ENCODE results near the gene CLDN5. TPM values are rescaled to one million over a fixed set of nuclear protein-coding genes. Genes with fewer than 3 reads are reported as not detected.

The CLDN5 gene
- total RNA-seq, 4 donors from 2014 or later = 22.1 to 112 (median 56.8) TPM

- 0% methylated on average over 16 of the region's 42 CpGs for WGBS
- Histone ChIP-seq H3K4me3 (peak within 1 kb of the TSS; percentile 75), H3K27ac (peak within 1 kb of the TSS; percentile 97), H3K4me1 (peaks cover 48% of the 10 kb centered on the region), H3K36me3 (peaks cover 8% of the 10 kb centered on the region), H3K9me3 (no peaks in the 10 kb centered on the region), H3K27me3 (no peaks in the 10 kb centered on the region)
- DNase-seq (ENCODE audit: low spot score in 2 of 2) = peak; percentile 86 to 90
- no peak for TF ChIP-seq EP300 (IDR thresholded peaks at IDR 0.05)
- peak in 2 of 3 donors; percentile 59 to 82 for TF ChIP-seq POLR2AphosphoS5 (IDR thresholded peaks at IDR 0.05)
Measured at GRCh38 chr22:19478901-19479354, 45.3 kb downstream of the CLDN5 start, which contains the start of gene UFD1. TSS of gene UFD1 (minus strand) at chr22:19479193. CDS start at chr22:19479085, 108 bp downstream.

GRCh38 chr22:19478045-19478900, 45.9 kb downstream of the CLDN5 start:
- no peaks in the 10 kb centered on the region for H3K9me3 ChIP-seq
- H3K36me3 ChIP-seq = peaks cover 14% of the 10 kb centered on the region
- H3K4me3 ChIP-seq = peak overlapping the region; percentile 75
- 2% methylated on average over 24 of the region's 31 CpGs for WGBS
- no peak for DNase-seq (ENCODE audit: low spot score in 2 of 2)
- H3K4me1 ChIP-seq = peaks cover 53% of the 10 kb centered on the region
- H3K27me3 ChIP-seq = no peaks in the 10 kb centered on the region
- H3K27ac ChIP-seq = peak overlapping the region; percentile 97
- no peak for TF ChIP-seq EP300 (IDR thresholded peaks at IDR 0.05)
- no peak for TF ChIP-seq POLR2AphosphoS5 (IDR thresholded peaks at IDR 0.05)
- TF ChIP-seq, protein P1, sequence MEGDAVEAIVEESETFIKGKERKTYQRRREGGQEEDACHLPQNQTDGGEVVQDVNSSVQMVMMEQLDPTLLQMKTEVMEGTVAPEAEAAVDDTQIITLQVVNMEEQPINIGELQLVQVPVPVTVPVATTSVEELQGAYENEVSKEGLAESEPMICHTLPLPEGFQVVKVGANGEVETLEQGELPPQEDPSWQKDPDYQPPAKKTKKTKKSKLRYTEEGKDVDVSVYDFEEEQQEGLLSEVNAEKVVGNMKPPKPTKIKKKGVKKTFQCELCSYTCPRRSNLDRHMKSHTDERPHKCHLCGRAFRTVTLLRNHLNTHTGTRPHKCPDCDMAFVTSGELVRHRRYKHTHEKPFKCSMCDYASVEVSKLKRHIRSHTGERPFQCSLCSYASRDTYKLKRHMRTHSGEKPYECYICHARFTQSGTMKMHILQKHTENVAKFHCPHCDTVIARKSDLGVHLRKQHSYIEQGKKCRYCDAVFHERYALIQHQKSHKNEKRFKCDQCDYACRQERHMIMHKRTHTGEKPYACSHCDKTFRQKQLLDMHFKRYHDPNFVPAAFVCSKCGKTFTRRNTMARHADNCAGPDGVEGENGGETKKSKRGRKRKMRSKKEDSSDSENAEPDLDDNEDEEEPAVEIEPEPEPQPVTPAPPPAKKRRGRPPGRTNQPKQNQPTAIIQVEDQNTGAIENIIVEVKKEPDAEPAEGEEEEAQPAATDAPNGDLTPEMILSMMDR (IDR thresholded peaks at IDR 0.05) = no peak
- no peak for TF ChIP-seq POLR2A (IDR thresholded peaks at IDR 0.05)

GRCh38 chr22:19477321-19478044, 46.7 kb downstream of the CLDN5 start:
- TF ChIP-seq, protein P1 (IDR thresholded peaks at IDR 0.05) = no peak
- TF ChIP-seq EP300 (IDR thresholded peaks at IDR 0.05) = no peak
- TF ChIP-seq POLR2A (IDR thresholded peaks at IDR 0.05) = no peak
- TF ChIP-seq POLR2AphosphoS5 (IDR thresholded peaks at IDR 0.05) = no peak
- 15% methylated on average over 5 of the region's 5 CpGs for WGBS
- no peak overlapping the region for H3K27ac ChIP-seq

GRCh38 chr22:19476023-19476422, 48.2 kb downstream of the CLDN5 start:
- TF ChIP-seq EP300 (IDR thresholded peaks at IDR 0.05) (no peak), POLR2AphosphoS5 (IDR thresholded peaks at IDR 0.05) (no peak), POLR2A (IDR thresholded peaks at IDR 0.05) (no peak)
- TF ChIP-seq, protein P1 (IDR thresholded peaks at IDR 0.05) = no peak
- H3K27ac ChIP-seq = no peak overlapping the region
- WGBS = 54% methylated on average over 3 of the region's 3 CpGs
- no peak overlapping the region for H3K4me3 ChIP-seq
- peaks cover 36% of the 10 kb centered on the region for H3K36me3 ChIP-seq
- H3K4me1 ChIP-seq = peaks cover 53% of the 10 kb centered on the region
- DNase-seq (ENCODE audit: low spot score in 2 of 2) = no peak
- no peaks in the 10 kb centered on the region for H3K27me3 ChIP-seq
- H3K9me3 ChIP-seq = no peaks in the 10 kb centered on the region

More at GRCh38 chr22:19477321-19478044, 46.7 kb downstream of the CLDN5 start:
- peaks cover 22% of the 10 kb centered on the region for H3K36me3 ChIP-seq
- DNase-seq (ENCODE audit: low spot score in 2 of 2) = no peak
- peaks cover 53% of the 10 kb centered on the region for H3K4me1 ChIP-seq
- H3K27me3 ChIP-seq = no peaks in the 10 kb centered on the region
- peak overlapping the region; percentile 75 for H3K4me3 ChIP-seq
- H3K9me3 ChIP-seq = no peaks in the 10 kb centered on the region

DNA sequence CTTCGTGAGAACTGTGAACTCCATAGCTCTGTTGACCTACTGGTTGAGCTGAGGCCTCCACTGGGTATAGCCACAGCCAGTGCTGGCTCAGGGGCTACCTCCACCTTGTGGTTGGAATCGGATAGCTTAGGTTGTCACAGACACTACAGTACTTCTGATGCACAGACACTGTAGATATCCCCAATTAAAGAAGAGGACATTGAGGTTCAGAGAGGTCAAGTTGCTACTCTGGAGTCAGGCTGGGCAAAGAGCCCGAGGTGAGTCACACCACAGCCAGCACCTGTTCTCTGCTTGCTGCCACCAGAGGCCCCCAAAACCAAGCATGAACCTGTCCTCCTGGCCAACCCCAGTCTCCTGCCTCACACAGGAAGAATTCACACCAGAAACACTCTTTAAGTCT, 50.6 kb downstream of the CLDN5 start:
- H3K4me1 ChIP-seq = peaks cover 45% of the 10 kb centered on the region
- WGBS = 63% methylated on average over 3 of the region's 3 CpGs
- no peaks in the 10 kb centered on the region for H3K9me3 ChIP-seq
- no peak overlapping the region for H3K27ac ChIP-seq
- H3K4me3 ChIP-seq = no peak overlapping the region
- peaks cover 60% of the 10 kb centered on the region for H3K36me3 ChIP-seq
- TF ChIP-seq POLR2A (IDR thresholded peaks at IDR 0.05) (no peak), POLR2AphosphoS5 (IDR thresholded peaks at IDR 0.05) (no peak), EP300 (IDR thresholded peaks at IDR 0.05) (no peak)
- TF ChIP-seq, protein P1 (IDR thresholded peaks at IDR 0.05) = no peak
- no peak for DNase-seq (ENCODE audit: low spot score in 2 of 2)
- no peaks in the 10 kb centered on the region for H3K27me3 ChIP-seq

Other genes starting within 250 kb of the CLDN5 start
- gene CLTCL1, start 232.7 kb downstream of the CLDN5 start, total RNA-seq = 10 to 100 TPM in 2 of 4 donors, 1 to 10 TPM in 2; 5.6 to 12.5 (median 9.4) TPM
- 10 to 100 TPM; 17.7 to 25.1 (median 22.5) TPM for gene HIRA, start 92.7 kb downstream of the CLDN5 start, total RNA-seq
- 10 to 100 TPM; 19.1 to 33.9 (median 22.7) TPM for gene MRPL40, start 91.9 kb downstream of the CLDN5 start, total RNA-seq
- gene C22orf39, start 76.7 kb downstream of the CLDN5 start, total RNA-seq = 10 to 100 TPM; 49.4 to 67.0 (median 51.7) TPM
- gene UFD1, start 45.2 kb downstream of the CLDN5 start, total RNA-seq = 10 to 100 TPM; 27.9 to 56.1 (median 52.5) TPM
- gene CDC45, start 44.5 kb downstream of the CLDN5 start, total RNA-seq = 1 to 10 TPM in 3 of 4 donors, under 1 TPM in 1; 0.72 to 3.3 (median 1.4) TPM
- 100 to 1,000 TPM in 3 of 4 donors, 10 to 100 TPM in 1; 89.0 to 147 (median 129) TPM for gene SEPTIN5, start 190.1 kb upstream of the CLDN5 start, total RNA-seq
- 10 to 100 TPM; 14.7 to 28.7 (median 19.4) TPM for gene GP1BB, start 199.1 kb upstream of the CLDN5 start, total RNA-seq
- gene TBX1, start 236.4 kb upstream of the CLDN5 start, total RNA-seq = 1 to 10 TPM; 1.6 to 7.0 (median 4.8) TPM

All from suprapubic skin (tissue), 4 donors.